Upper lobe of left lung (tissue), 6 donors: ENCODE results near the gene ALS2. TPM values are rescaled to one million over a fixed set of nuclear protein-coding genes. Genes with fewer than 3 reads are reported as not detected.
"Not testable (repeated sequence)": the region's sequence is repeated elsewhere in the genome, so short reads cannot be mapped to it uniquely, and the experiment has no call there.

ENCODE experiments used
- ATAC-seq, 2 donors: fragments of 200-7000 bp; cut with Tn5 transposase; one replicate each; pipeline ENCODE4 v1.9.1; 2022; ENCODE audit warnings: mild to moderate bottlenecking in 2 of 2, moderate library complexity in 2 of 2; ENCODE audit not compliant: low FRiP score in 2 of 2
- DNase-seq, 2 donors: peaks; one replicate each; pipeline ENCODE4 v3.0.0-alpha.2; 2019 to 2020
- H3K27ac ChIP-seq, 4 donors: fragments of 200-600 bp; sonication (generic); one replicate each; pipeline ENCODE4 v1.5.1; 2016 to 2019
- H3K27me3 ChIP-seq, 4 donors: fragments of 200-600 bp; sonication (generic); one replicate each; pipeline ENCODE4 v1.5.1; 2017 to 2019
- H3K36me3 ChIP-seq, 4 donors: fragments of 200-600 bp; sonication (generic); one replicate each; pipeline ENCODE4 v1.5.1; 2016 to 2019
- H3K4me1 ChIP-seq, 4 donors: fragments of 200-600 bp; sonication (generic); one replicate each; pipeline ENCODE4 v1.5.1; 2018 to 2019
- H3K4me3 ChIP-seq, 4 donors: fragments of 200-600 bp; sonication (generic); one replicate each; pipeline ENCODE4 v1.5.1; 2017 to 2019; ENCODE audit warnings: mild to moderate bottlenecking in 2 of 4, moderate library complexity in 1 of 4
- H3K9me3 ChIP-seq, 4 donors: fragments of 200-600 bp; sonication (generic); one replicate each; pipeline ENCODE4 v1.5.1; 2018 to 2019
- CTCF ChIP-seq, 6 experiments: fragments of 450-650 bp in 4 of 6; fragments of 200-600 bp in 2 of 6; sonication (generic) in 2 of 6; IDR thresholded peaks; one replicate each; pipeline ENCODE4 v1.5.1; 2016 to 2019; ENCODE audit warnings: antibody characterized with exemption in 6 of 6
- EP300 ChIP-seq, 4 donors: sonication (generic); formaldehyde crosslinking; IDR thresholded peaks; one replicate each; pipeline ENCODE4 v1.5.1; 2017; ENCODE audit warnings: antibody characterized with exemption in 4 of 4, control low read depth in 2 of 4
- POLR2A ChIP-seq, 4 donors: fragments of 450-650 bp; IDR thresholded peaks; one replicate each; pipeline ENCODE4 v1.5.1; 2016 to 2017; ENCODE audit warnings: antibody characterized with exemption in 4 of 4, mild to moderate bottlenecking in 2 of 4
- POLR2AphosphoS5 ChIP-seq, 2 donors: sonication (generic); formaldehyde crosslinking; IDR thresholded peaks; one replicate each; pipeline ENCODE4 v1.5.1; 2017; ENCODE audit warnings: antibody characterized with exemption in 2 of 2
- WGBS, 2 donors: methylation state at CpG; one replicate each; pipeline ENCODE4 v1.1.5; 2017 to 2018; 5-methylcytosine and 5-hydroxymethylcytosine counted together
- total RNA-seq, 6 donors: library from RNA; depleted of rRNA in 4 of 6; stranded (reverse); fragments of >200 nt in 4 of 6; gene quantifications; one replicate each; pipeline versions ENCODE4 v1.1.0 to v1.2.1, GENCODE V29; 2016 to 2021
- donor health status: DM: no; HTN: no; CAD: no; lungs with moderate emphysema.
- donor health status: DM: no; HTN: yes; CAD: no; lungs with severe emphysema.

The ALS2 gene
- total RNA-seq, 6 donors from 2014 or later: 16.5 to 27.8 (median 22.7) TPM

- Histone ChIP-seq H3K27me3 (no peaks in the 10 kb centered on the region), H3K4me3 (no peak overlapping the region), H3K4me1 (no peaks in the 10 kb centered on the region), H3K9me3 (no peaks in the 10 kb centered on the region), H3K36me3 (no peaks in the 10 kb centered on the region), H3K27ac (no peak overlapping the region)
- TF ChIP-seq POLR2A (IDR thresholded peaks at IDR 0.05) (no peak), CTCF (IDR thresholded peaks at IDR 0.05) (no peak), POLR2AphosphoS5 (IDR thresholded peaks at IDR 0.05) (no peak), EP300 (IDR thresholded peaks at IDR 0.05) (no peak)
- WGBS, 2 donors: 80 to 85% methylated on average over 4 of the region's 4 CpGs
- DNase-seq (no peak), ATAC-seq (no peak)
These were observed 39.8 kb upstream of the ALS2 start for GRCh38 chr2:201820383-201821007.

GRCh38 chr2:201816657-201817575 is 36.2 kb upstream of the ALS2 start:
- no peaks in the 10 kb centered on the region for H3K27me3 ChIP-seq
- no peaks in the 10 kb centered on the region for H3K9me3 ChIP-seq
- DNase-seq (no peak), ATAC-seq (no peak)
- H3K36me3 ChIP-seq: no peaks in the 10 kb centered on the region
- H3K4me1 ChIP-seq: no peaks in the 10 kb centered on the region
- WGBS, 2 donors: 84 to 92% methylated on average over 5 of the region's 5 CpGs
- H3K4me3 ChIP-seq: no peak overlapping the region
- no peak overlapping the region for H3K27ac ChIP-seq
- no peak for TF ChIP-seq CTCF (IDR thresholded peaks at IDR 0.05)
- no peak for TF ChIP-seq EP300 (IDR thresholded peaks at IDR 0.05)
- no peak for TF ChIP-seq POLR2AphosphoS5 (IDR thresholded peaks at IDR 0.05)
- TF ChIP-seq POLR2A (IDR thresholded peaks at IDR 0.05): no peak

- ATAC-seq (no peak), DNase-seq (no peak)
- Histone ChIP-seq H3K27ac (no peak overlapping the region), H3K36me3 (no peaks in the 10 kb centered on the region), H3K9me3 (no peaks in the 10 kb centered on the region), H3K27me3 (no peaks in the 10 kb centered on the region), H3K4me1 (no peaks in the 10 kb centered on the region), H3K4me3 (no peak overlapping the region)
- no peak for TF ChIP-seq EP300 (IDR thresholded peaks at IDR 0.05)
- no peak for TF ChIP-seq POLR2A (IDR thresholded peaks at IDR 0.05)
- no peak for TF ChIP-seq CTCF (IDR thresholded peaks at IDR 0.05)
- TF ChIP-seq POLR2AphosphoS5 (IDR thresholded peaks at IDR 0.05): no peak
- WGBS, 2 donors: 68 to 75% methylated on average over 9 of the region's 9 CpGs
These were observed 33.4 kb upstream of the ALS2 start for GRCh38 chr2:201813996-201814760.

- H3K9me3 ChIP-seq, H3K4me3 ChIP-seq, H3K27me3 ChIP-seq, DNase-seq, H3K36me3 ChIP-seq, ATAC-seq, H3K27ac ChIP-seq, H3K4me1 ChIP-seq: not testable (repeated sequence)
- 87 to 93% methylated on average over 7 of the region's 7 CpGs for WGBS, 2 donors
These were observed 29.9 kb upstream of the ALS2 start for GRCh38 chr2:201810604-201811003.

GRCh38 chr2:201809633-201810032 is 28.9 kb upstream of the ALS2 start:
- no peaks in the 10 kb centered on the region for H3K9me3 ChIP-seq
- ATAC-seq (no peak), DNase-seq (no peak)
- H3K27ac ChIP-seq: no peak overlapping the region
- no peak overlapping the region for H3K4me3 ChIP-seq
- no peaks in the 10 kb centered on the region for H3K36me3 ChIP-seq
- TF ChIP-seq EP300 (IDR thresholded peaks at IDR 0.05) (no peak), POLR2AphosphoS5 (IDR thresholded peaks at IDR 0.05) (no peak), POLR2A (IDR thresholded peaks at IDR 0.05) (no peak), CTCF (IDR thresholded peaks at IDR 0.05) (no peak)
- 70 to 75% methylated on average over 4 of the region's 4 CpGs for WGBS, 2 donors
- H3K4me1 ChIP-seq: peaks cover 0 to 4% (median 0%) of the 10 kb centered on the region in 4 donors
- no peaks in the 10 kb centered on the region for H3K27me3 ChIP-seq
